AG10803 (cell line): ENCODE results near the gene KLHL6.

Experiments used
- DNase-seq: peaks from one replicate; pipeline ENCODE4 v3.0.0; 2010; ENCODE audit warnings: low read depth
- H3K4me3 ChIP-seq: 2 replicates; pipeline ENCODE4 v1.5.1; 2011; ENCODE audit warnings: mild to moderate bottlenecking, low read length, control low read depth
- CTCF ChIP-seq: conservative IDR thresholded peaks from 2 replicates; pipeline ENCODE4 v1.5.1; 2011; ENCODE audit warnings: mild to moderate bottlenecking, low read length, control low read depth, inconsistent platforms

Gene KLHL6

GRCh38 chr3:183460081-183461055 lies 95.1 kb downstream of the KLHL6 start:
- no peak for DNase-seq
- no peak for TF ChIP-seq CTCF
- H3K4me3 ChIP-seq = no peak overlapping the region

DNA sequence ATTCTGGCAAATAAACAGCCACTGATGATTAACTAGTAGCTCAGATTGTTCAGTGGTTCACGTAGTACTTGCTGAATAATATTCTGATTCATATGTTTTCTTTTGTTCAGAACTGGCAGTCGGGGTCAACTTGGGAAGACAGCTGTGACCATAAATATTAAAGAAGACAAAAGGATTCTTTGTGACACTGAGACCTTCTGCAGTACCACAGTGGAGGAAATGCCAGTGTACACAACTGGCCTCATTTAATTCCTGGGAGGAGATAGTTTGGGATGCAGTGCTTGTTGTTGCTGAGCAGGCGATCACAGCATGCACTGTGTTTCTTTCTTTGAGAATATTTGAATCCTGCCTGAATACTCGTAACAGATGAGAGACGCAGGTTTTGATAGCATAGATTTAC lies 100.4 kb downstream of the KLHL6 start:
- H3K4me3 ChIP-seq = no peak overlapping the region
- peak; percentile 9 for DNase-seq
- no peak for TF ChIP-seq CTCF

DNA sequence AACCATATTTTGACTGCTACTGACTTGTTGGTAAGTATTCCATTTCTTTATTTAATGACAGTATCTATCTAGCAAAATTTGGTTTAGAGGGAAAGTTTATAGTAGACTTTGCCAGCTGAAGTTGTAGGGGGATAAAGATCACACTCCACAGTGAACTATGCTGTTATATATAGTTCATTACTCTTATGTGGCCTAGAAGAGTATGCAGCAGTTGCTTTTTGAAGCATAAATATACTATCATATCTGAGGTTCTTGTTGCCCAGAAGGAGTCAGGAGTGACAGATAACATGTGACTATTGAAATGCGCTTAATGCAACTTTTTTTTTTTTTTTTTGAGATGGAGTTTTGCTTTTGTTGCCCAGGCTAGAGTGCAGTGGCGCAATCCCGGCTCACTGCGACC lies 101.4 kb downstream of the KLHL6 start:
- TF ChIP-seq CTCF = no peak
- DNase-seq = no peak
- no peak overlapping the region for H3K4me3 ChIP-seq

GRCh38 chr3:183449791-183450190 lies 105.7 kb downstream of the KLHL6 start:
- no peak for TF ChIP-seq CTCF
- DNase-seq = no peak
- no peak overlapping the region for H3K4me3 ChIP-seq

DNA sequence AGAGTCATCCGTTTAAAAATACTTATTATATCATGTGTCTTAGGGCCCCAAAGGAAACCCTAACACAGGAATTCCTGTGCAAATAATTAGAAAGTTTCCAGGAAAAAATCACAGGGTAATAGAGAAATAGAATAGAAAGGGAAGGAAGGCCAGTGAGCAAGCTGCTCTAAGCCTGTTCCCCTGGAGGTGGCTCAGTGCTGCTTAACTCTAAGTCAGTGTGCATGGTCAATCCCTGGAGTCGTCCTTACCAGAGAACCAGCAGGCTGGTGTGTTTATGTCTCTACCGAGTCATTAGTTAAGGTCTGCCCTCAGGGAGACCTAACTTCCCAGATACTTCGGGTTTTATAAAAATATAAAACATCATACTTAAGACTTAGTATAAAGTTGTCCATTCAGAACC lies 106.1 kb downstream of the KLHL6 start:
- DNase-seq = peak; percentile 9
- no peak for TF ChIP-seq CTCF
- H3K4me3 ChIP-seq = no peak overlapping the region

GRCh38 chr3:183448369-183449128 lies 107.0 kb downstream of the KLHL6 start:
- peak overlapping the region; percentile 88 for H3K4me3 ChIP-seq

More at GRCh38 chr3:183448369-183449128, 107.0 kb downstream of the KLHL6 start:
- TF ChIP-seq CTCF = no peak
- no peak for DNase-seq
